ENCODE data around the gene NARF. TPM values are rescaled to one million over a fixed set of nuclear protein-coding genes. Genes with fewer than 3 reads are reported as not detected.
A peak's percentile ranks its signal among the peaks of the same experiment; 100 is the strongest.

The NARF gene
- total RNA-seq, 1 donor from 2014 or later, result 84.2 TPM

DNA sequence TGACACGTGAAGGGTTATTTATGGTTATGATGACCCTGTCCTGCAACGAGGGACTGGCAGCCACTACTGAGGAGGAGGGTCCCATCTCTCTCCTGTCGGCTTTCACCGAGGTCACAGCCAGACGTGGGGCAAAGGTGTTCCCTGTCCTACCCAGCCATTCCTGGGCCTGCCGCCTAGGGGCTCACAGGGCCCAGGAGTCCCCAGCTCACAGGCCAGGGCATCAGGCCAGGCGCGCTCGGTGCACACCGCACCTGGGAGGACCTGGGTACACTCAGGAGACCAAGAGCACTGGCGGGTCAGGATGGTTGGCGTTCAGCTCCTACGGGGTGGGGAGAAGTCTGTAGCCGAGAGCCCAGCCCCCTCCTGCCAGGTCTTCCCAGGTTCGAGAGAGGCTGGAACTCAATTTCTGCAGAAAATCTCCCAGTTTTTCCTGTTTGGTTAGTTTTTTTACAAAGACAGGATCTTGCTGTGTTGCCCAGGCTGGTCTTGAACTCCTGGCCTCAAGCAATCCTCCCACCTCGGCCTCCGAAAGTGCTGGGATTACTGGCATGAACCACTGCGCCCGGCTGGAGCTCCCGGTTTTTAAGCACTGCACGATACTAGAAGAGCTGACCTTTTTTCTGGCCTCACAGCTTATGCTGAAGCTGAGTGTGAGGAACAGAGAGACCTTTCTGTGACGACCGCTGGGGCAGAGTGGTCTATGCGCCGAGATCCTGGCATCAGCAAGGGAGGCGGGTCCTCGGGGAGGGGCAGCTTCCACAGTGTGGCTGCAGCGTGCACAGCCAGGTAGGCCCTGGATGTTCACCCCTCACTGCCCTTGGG lies 15.7 kb upstream of the NARF start:
- Mint-ChIP-seq H3K9me3 (no peaks in the 10 kb centered on the region), H3K4me1 (peaks cover 9% of the 10 kb centered on the region), H3K4me3 (peak overlapping the region; percentile 57), H3K36me3 (ENCODE audit: low read depth) (no peaks in the 10 kb centered on the region), H3K27ac (ENCODE audit: unreplicated experiment) (no peak overlapping the region), H3K27me3 (ENCODE audit: low read depth) (no peaks in the 10 kb centered on the region)
- TF ChIP-seq CTCF (conservative IDR thresholded peaks at IDR 0.05), result no peak
- no peak for DNase-seq (ENCODE audit: low read depth, low spot score)

- TF ChIP-seq CTCF (conservative IDR thresholded peaks at IDR 0.05), result no peak
- Mint-ChIP-seq H3K36me3 (ENCODE audit: low read depth) (no peaks in the 10 kb centered on the region), H3K4me3 (no peak overlapping the region), H3K27ac (ENCODE audit: unreplicated experiment) (no peak overlapping the region), H3K9me3 (no peaks in the 10 kb centered on the region), H3K27me3 (ENCODE audit: low read depth) (no peaks in the 10 kb centered on the region), H3K4me1 (peaks cover 9% of the 10 kb centered on the region)
- DNase-seq (ENCODE audit: low read depth, low spot score), result no peak
Observed at GRCh38 chr17:82443465-82444283, 14.9 kb upstream of the NARF start.

GRCh38 chr17:82444284-82444893 lies 14.2 kb upstream of the NARF start:
- H3K4me3 Mint-ChIP-seq, result no peak overlapping the region
- DNase-seq (ENCODE audit: low read depth, low spot score), result no peak
- no peaks in the 10 kb centered on the region for H3K36me3 Mint-ChIP-seq (ENCODE audit: low read depth)
- H3K27ac Mint-ChIP-seq (ENCODE audit: unreplicated experiment), result no peak overlapping the region
- TF ChIP-seq CTCF (conservative IDR thresholded peaks at IDR 0.05), result no peak
- H3K27me3 Mint-ChIP-seq (ENCODE audit: low read depth), result no peaks in the 10 kb centered on the region
- H3K4me1 Mint-ChIP-seq, result peaks cover 9% of the 10 kb centered on the region
- no peaks in the 10 kb centered on the region for H3K9me3 Mint-ChIP-seq

GRCh38 chr17:82444941-82445521 lies 13.5 kb upstream of the NARF start:
- Mint-ChIP-seq H3K9me3 (no peaks in the 10 kb centered on the region), H3K4me3 (no peak overlapping the region), H3K36me3 (ENCODE audit: low read depth) (no peaks in the 10 kb centered on the region), H3K27ac (ENCODE audit: unreplicated experiment) (no peak overlapping the region), H3K27me3 (ENCODE audit: low read depth) (no peaks in the 10 kb centered on the region), H3K4me1 (peaks cover 15% of the 10 kb centered on the region)
- DNase-seq (ENCODE audit: low read depth, low spot score), result no peak
- TF ChIP-seq CTCF (conservative IDR thresholded peaks at IDR 0.05), result no peak

DNA sequence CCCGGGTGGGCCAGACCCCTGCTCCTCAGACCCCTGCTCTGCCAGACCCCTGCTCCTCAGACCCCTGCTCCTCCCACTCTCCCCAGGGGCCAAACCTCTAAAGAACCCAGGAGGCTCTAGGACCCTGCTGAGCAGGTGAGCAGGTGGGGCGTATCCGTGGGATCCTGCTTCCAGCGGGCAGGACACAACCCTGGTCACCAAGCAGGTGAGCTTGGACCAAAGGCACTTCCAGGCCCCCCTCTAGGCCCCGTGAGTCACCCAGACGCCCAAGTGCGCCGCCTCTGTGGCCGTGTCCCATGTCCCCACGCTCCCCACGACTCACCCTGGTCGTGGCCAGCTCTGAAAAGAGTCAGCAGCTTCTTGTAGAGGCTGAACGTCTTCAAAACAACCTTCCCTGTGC lies 13.0 kb upstream of the NARF start:
- no peak for DNase-seq (ENCODE audit: low read depth, low spot score)
- Mint-ChIP-seq H3K27me3 (ENCODE audit: low read depth) (no peaks in the 10 kb centered on the region), H3K9me3 (no peaks in the 10 kb centered on the region), H3K4me3 (no peak overlapping the region), H3K27ac (ENCODE audit: unreplicated experiment) (no peak overlapping the region), H3K4me1 (peaks cover 12% of the 10 kb centered on the region), H3K36me3 (ENCODE audit: low read depth) (no peaks in the 10 kb centered on the region)
- no peak for TF ChIP-seq CTCF (conservative IDR thresholded peaks at IDR 0.05)
